HG03103 (cell line): ENCODE measurements around the gene CNGA2.
"Not testable (repeated sequence)": the region's sequence is repeated elsewhere in the genome, so short reads cannot be mapped to it uniquely, and the experiment has no call there.

ENCODE experiments used
- ATAC-seq: cut with Tn5 transposase; IDR thresholded peaks from one replicate; pipeline ENCODE4 v1.9.1; 2021; ENCODE audit warnings: low read depth; ENCODE audit not compliant: unreplicated experiment

The CNGA2 gene

DNA sequence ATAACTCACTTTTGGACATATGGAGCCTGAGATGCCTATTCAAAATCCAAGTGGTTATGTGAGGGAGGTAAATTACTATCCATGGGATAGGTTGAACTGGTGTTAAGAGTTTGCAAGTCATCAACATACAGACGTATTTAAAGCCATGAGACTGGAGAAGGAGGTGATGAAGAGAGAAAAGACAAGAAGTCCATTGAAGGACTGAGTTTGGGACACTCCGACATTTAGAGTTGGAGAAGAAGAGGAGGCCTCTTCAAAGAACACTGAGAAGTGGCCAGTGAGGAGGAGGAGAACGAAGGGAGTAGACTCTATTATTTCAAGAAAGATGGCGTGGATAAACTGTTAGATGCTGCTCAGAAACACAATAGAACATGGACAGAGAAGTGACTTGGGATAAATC, at the start of gene CNGA2:
Gene CNGA2 (plus strand): TSS at position 301 of the 400 bp plus-strand sequence. CDS start 3,738 bp downstream, outside the sequence.
- ATAC-seq, result no peak

DNA sequence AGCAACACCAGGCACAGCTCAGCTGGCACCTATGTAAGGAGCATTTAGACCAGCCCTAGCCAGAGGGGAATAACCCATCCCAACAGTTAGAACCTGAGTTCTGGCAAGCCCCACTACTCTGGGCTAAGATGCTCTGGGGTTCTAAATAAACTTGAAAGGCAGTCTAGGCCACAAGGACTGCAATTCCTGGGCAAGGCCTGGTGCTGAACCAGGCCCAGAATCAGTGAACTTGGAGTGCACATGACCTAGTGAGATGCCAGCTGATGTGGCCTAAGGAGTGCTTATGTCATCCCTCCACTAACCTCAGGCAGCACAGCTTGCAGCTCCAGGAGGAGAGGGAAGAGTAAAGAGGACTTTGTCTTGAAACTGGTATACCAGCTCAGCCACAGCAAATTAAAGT, 46.9 kb upstream of the CNGA2 start:
- no peak for ATAC-seq

DNA sequence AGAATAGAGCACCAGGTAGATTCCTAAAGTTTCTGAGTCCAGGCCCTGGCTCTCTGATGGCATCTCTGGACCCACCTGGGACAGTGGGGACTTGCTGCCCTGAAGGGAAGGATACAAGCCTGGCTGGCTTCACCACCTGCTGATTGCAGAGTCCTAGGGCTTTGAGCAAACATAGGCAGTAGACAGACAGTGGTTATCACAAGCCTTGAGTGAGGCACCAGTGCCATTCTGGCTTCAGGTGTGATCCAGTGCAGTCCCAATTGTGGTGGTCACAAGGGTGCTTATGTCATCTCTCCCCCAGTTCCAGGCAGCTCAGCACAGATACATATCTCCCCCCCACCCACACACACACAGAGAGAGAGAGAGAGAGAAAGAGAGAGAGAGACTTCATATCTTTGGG, 45.9 kb upstream of the CNGA2 start:
- no peak for ATAC-seq

DNA sequence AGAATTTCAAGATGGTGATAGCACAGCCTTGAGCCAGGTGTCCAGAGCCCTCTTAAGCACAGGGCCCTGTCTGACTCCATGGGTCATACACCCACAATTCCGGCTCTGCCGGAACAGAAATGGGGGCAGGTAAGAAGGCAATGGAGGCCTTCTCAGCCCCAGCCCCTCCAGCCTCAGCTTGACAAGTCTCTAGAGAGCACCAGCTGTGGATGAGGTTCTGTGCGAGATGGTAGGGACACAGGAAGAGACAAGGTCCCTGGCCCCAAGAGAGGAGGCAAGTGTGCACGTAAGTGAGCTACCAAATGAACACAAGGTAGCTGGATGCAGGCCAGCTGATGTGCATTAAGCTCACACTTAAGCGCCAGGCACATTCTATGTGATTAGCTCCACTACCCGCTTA, 41.7 kb upstream of the CNGA2 start:
- ATAC-seq, result no peak

DNA sequence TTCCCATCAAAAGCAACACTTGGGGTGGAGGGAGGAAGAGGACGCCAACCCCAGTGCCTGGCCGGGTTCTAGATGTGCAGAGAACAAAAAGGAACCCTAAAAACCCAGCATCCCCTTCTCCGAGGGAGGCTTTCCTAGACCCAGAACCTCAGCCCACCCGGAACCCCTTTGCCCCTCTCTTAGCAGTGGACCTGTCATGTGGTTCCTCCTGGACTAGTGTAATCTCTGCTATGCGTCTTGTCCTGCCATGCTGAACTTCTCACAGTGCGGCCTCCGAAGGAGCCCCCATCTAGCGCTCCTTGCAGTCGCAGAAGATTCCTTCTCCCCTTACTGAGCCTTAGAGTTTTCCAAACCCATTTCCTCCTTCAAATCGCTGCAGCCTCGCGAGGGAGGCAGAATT, 40.4 kb upstream of the CNGA2 start:
- no peak for ATAC-seq

DNA sequence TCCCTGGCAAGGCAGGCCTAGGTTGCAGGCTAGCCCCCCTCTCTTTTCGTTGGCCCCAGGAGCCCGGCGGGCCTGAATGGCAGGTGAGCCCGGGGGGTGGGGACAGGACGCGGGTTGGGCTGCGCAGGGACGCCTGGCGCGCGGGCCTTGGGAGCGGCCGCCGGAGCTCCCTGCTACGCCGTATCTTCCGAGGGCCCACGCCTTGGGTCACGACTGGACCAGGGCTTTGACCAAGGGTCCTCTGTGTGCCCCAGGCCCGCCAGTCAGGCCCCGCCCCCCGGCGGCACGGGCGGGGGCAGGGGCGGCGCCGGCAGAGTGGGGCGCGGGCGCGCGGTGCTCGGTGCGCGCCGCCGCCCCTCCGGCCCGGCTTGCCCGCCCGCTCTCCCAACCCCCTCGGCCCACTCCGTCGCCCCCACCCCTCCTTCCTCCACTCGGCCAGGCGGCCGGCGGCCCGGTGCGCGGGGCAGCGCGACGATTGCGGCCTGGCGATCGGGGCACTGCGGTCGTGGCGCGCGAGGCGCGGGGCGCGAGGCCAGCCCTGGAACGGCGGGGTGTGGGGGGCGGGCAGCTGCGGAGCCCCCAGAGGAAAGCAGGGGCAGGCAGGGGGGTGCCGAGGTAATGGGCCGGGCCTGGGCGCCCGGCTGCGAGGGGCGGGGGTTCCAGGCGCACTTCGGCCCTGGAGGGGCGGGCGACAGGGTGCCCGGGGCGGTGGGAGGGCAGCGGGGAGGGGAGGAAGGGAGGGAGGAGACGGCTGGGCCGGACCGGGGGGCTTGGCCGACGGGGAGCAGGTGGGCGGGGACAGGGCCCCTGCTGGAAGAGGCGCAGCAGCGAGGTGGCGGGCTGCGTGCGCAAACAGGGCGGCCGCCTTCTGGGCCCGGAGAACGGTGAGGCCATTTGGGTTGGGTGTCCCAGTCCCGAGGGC, 39.6 kb upstream of the CNGA2 start, which contains the start of gene PRRG3:
Gene PRRG3 (plus strand): TSS at position 798 of the 922 bp plus-strand sequence. CDS start 3,357 bp downstream, outside the sequence.
- no peak for ATAC-seq

DNA sequence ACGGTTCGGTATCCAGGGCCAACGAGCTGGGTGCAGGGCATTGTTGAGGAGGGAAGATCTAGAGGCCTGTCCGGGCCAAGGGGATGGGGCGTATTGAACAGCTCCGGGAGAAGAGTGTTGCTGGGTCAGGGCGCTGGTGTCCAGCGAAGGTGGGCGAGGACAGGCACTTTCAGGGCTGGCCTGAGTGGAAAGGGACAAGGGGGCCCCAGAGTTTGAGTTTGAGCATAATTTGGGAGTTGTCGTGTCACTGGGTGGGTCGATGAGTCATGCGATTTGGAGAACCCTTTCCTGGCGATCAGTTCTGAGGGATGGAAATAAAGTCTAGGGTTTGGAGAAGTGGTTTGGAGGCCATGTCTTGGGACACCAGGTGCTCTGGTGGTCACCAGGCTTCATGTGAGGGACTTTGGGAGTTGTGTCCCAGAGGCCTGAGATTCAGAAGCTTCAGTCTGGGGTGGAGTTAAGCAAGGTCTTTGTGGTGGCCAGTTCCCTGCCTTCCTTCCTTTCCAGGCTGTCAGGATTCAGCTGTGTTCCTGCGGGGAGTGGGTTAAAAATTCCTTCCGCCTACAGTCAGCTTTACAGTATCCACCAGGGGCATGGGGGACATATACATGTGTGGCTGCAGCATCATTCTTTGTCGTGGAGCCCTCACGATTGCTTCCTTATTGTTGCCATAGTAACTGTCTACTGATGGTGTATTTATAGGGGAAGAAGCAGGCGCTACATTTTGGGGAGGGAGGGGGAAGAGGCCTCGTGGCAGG, 38.8 kb upstream of the CNGA2 start:
- no peak for ATAC-seq

DNA sequence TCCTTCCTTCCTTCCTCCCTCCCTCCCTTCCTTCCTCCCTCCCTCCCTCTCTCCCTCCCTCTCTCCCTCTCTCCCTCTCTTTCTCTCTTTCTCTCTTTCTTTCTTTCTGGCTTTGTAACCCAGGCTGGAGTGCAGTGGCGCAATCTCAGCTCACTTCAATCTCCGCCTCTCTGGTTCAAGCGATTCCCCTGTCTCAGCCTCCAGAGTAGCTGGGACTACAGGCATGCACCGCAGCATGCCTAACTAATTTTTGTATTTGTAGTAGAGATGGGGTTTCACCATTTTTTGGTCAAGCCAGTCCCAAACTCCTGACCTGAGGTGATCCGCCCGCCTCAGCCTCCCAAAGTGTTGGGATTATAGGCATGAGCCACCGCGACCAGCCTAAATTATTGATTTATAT, 37.5 kb upstream of the CNGA2 start:
- ATAC-seq, result not testable (repeated sequence)

DNA sequence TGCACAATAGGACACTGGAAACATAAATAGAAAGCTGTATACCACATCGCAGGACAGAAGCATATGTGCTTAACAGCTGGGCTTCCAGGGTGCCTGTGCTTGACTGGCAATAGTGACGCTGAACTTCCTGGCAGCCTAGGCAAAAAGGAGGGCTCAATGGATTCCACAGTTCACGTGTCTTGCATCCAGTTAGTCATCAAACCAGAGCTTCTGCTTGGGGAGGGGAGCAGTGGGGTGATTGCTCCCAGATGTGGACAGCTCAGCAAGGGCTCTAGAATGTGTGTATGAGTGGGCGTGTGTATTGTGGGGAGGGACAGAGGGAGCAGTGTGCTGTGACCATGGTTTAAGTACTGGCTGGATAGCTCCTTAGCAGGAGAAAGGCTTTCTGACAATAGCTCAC, 37.0 kb upstream of the CNGA2 start:
- ATAC-seq, result no peak

DNA sequence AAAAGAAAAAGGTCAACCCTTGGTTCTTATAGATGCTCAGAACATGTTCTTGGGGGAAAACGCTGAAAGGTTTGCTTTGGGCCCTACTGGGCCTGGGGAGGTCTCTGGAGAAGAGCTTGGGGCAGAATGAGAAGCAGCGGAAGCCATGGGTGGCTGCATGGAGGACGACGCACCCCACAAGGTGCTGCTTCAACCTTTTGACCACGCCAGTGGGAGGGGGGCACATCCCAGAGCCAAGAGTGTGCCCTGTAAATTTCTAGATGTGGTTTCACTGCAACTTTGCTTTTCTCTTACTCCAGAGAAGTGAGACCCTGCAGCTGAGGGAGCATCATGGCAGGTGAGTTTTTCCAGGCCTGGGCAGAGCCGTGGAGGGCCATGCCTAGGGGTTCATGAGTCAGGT, 36.1 kb upstream of the CNGA2 start:
- ATAC-seq, result no peak

DNA sequence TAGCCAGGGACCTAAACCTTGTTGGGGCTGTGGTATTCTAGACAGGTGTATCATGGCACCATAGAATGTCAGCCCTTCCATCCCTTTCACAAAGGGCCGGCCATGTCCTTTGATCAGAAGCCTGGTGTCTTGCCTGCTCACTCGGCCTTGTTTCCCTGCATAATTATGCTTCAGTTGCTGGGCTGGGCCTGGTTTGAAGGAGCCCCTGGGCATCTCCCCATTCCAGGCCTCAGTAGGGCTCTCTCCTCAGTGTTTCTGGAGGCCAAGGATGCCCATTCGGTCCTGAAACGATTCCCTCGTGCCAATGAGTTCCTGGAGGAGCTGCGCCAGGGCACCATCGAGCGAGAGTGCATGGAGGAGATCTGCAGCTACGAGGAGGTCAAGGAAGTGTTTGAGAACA, 34.8 kb upstream of the CNGA2 start:
- ATAC-seq, result no peak

DNA sequence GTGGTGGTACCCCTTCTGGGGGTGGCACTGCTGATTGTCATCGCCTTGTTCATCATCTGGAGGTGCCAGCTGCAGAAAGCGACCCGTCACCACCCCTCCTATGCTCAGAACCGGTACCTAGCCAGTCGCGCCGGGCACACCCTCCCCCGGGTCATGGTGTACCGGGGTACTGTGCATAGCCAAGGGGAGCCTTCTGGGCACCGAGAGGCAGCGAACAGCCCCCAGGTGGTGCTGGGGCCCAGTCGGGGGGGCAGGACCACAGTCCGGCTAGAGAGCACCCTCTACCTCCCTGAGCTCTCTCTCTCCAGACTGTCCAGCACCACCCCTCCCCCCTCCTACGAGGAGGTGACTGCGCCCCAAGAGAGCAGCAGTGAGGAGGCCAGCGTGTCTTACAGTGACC, 34.0 kb upstream of the CNGA2 start:
- ATAC-seq, result no peak

DNA sequence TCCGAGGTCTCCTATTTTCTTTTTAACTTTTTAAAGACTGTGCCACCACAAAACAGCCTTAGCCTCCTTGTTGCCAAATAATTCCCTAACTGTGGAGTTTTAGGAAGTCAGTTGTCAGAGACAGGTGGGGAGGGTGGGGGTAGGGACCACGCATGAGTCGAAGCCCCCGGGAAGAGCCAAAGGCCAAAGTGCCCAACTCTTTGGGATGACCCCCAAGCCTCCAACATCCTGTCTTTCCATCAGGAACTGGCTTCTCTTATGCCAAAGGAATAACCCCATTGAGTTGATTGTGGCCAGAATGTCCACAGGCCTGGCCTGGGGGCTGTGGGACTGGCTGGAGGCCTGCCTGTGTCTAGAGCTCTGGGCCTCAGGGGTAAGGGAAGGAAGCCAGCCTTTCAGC, 33.5 kb upstream of the CNGA2 start:
- no peak for ATAC-seq

DNA sequence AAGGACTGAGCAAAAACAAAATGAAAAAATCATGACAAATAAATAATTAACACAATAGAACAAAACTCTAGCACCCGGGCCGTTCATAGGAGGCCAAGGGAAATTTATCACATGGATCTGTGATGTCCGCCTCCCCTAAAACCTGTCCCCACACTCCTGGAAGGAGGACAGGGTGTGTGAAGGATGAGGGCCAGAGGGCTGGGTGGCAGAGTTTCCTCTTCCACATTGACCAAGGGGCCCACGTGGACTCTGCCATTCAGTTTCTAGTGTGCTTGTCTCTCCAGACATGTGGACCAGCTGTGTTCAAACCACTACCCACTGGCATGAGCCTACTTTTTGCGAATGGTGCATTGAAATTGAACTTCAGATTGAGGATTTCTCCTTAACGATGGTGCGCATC, 33.0 kb upstream of the CNGA2 start:
- ATAC-seq, result no peak

DNA sequence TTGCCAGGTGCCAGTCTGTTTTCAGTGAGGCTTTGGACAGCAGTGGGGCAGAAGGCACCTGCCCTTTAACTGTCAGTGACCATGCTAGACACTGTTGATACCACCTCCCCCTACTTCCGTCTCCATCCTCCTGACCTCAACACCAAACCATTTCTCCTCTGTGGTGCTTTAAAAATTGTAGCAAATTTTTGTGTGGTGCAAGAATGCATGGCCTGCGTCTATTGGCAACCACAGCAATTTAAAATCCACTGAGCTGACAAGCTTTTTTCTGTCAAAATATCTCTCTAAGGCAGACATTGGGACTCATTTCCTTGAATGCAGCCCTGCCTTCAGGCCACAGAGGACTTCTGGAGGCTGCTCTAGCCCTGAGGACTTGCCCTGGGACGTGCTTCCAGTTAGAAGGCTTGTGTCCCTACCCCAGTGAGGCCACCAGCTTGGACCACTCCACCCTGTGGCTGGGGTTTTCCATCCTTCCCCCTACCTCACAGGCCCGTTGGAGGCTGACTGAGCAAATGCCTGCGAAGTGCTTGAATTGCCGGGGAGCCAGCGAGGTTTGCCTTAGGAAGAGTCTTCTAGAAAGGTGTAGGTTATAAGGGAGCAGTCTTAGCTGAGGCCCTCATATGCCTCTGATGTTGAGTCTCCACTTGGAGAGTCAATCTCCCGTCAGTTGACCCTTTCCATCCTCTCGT, 32.4 kb upstream of the CNGA2 start:
- no peak for ATAC-seq

DNA sequence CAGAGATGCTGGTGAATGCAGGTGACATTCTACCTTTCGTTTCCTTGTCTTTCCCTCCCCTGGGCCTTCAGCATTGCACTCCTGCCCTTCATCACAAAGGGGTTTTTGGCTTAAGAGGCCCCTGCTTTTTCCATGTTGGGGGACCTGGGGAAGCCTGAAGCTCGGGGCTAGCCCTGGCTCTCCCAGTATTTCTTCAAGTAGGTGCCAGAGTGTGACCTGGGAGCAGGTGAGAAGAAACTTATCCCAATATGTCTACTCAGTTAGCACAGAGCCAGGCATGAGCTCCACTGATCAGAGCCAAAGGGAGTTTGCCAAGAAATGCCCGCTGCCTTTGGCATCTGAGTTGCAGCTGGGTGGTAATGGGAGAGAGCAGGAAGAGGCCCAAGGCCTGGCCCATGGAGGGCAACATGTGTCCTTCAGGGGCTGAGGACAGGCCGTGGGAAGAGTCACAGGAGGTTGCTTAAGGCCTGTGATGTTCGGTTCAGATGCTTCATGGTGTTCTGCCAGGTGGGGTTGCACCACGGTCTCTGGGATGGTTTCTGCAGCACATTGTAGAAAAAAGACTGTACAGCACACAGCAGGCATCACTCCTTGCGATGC, 31.7 kb upstream of the CNGA2 start:
- ATAC-seq, result no peak

DNA sequence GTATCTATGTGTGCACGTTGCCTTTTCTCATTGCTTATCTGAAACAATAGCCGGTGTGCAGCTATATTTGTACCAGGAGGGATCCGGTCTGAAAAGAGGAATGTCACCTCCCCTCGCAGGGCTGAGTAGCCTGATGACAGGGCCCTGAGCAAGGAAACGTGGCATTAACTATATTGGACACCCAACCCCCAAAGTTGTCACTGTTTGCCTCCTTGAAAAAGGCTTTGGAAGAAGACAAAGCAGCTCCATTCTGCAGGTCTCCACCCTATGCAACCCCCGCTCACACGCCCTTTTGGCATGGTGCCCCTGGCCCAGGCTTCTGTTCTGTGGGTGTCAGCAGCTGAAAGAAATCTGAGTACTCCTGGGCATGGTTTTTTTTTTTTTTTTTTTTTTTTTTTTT, 31.1 kb upstream of the CNGA2 start:
- ATAC-seq, result no peak

DNA sequence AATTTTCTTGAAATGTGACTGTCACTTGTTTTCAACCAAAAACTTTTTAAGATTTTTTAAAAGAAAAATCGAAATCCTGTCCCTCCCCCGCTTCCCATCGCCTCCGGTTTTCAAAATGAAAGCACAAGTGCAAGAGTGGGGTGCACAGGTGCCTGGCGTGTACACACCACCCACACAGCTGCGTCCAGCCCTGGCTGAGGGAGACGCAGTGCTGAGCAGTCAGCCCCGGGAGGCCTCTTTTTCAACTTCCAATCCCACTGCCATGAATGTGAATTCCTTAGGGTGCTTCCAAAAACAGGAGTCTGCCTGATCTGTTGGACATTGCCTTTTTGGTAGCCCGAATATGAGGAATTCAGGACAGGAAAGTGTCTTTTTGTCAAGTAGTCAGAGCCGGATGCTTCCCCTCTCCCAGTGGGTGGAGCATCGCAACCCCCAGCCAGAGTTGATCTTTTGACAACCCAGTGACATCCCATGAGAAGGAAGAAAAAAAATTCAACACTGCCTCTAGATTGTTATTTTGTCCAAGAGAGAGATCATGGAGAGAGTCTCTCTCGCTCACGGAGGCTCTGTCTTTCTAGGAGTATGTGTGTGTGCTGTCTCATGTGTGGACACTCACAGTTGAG, 30.4 kb upstream of the CNGA2 start:
- no peak for ATAC-seq

DNA sequence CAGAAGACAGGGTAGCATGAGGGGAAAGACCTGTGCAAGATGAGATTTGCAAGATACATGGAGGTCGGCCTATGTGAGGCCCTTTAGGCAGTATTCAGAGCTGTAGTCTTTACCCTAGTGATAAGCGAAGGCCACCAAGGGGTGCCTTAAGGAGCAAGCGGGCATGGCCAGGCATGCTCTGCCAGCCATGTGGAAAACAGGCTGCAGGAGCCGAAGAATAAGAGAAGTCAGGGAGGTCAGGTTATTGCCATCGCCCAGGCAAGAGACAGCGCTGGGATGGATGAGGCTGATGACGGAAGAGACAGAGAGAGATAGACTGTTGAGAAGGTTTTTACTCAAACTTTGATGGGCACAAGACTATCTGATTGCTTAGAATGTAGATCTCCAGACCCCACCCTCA, 25.7 kb upstream of the CNGA2 start:
- no peak for ATAC-seq

DNA sequence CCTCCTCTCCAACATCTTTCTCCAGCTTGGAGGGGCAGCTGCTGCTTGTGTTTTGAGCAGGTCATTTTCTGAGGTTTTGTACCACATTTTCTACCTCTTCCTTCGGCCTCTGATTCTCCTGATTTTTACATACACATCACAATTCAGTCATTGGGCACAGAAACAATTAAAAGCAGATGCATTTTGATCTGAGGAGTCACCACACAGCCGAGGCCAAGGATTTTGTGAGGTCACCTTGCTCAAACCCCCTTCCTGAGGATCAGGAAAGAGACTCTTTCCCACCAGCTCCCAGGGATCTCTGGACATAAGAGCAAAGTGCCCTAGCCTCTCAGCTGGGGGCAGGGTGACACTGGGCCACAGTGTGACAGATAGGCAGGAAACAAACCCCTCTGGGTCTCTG, 24.1 kb upstream of the CNGA2 start:
- ATAC-seq, result no peak
